Measurements from ENCODE around the gene PPP1R9B. TPM values are rescaled to one million over a fixed set of nuclear protein-coding genes. Genes with fewer than 3 reads are reported as not detected.

Gene PPP1R9B
- total RNA-seq, 1 experiment from 2014 or later, result 61.3 TPM

DNA sequence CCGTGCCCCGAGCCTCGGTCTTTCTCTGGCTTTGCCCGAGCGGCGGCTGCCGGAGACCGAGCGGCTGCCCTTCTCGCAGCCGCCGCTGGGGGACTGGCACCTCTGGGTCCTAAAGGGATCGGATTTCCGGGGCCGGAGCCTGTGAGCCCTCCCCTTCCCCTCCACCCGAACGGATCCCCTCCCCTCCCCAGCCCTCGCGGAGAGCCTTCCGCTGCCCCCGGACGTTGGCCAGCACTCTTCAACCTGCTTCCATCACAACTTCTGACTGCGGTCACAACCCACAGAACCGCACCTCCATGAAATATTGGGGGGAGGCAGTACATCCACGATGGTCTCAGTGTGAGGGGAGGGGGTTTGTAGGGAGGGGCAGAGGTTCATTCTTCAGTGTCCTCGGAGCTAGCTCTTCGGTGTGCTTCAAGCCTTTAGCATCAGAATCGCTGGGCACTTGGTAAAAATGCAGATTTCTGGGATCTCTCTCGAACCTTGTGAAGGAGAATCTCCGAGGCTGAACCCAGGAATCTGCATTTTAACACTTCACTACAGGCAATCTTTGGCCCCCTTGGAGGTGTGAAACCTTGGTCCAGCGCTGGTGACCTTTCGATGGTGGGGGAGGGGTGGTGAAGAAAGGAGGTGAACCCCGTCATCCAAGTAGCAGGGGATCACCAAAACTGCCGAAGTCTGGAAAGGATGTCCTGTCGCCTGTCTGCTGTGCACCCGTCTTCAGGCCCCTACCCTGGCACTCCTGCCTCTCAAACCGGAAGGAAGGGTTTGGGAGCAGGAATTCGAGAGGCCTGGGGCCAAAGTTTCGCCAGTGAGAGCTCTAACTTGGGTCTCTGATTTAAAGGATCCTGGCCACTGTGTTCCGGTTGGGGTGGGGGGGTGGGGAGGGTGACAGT, 812 bp upstream of the PPP1R9B start:
- no peaks in the 10 kb centered on the region for H3K9me3 ChIP-seq (ENCODE audit: low read depth, low read length, poor library complexity, severe bottlenecking)
- ChIA-PET CTCF (interaction anchor here (0.5 to 1.5 kb wide), 5 partner anchors 12 to 147 kb away, joined by 3 to 10 read pairs (median 4); no protein-coding TSS in a partner anchor), POLR2A (ENCODE audit: low non-redundant PET) (interaction anchor here (0.8 kb wide), 1 partner anchor 36 kb away, joined by 11 read pairs; no protein-coding TSS in a partner anchor)
- TF ChIP-seq, protein P1, sequence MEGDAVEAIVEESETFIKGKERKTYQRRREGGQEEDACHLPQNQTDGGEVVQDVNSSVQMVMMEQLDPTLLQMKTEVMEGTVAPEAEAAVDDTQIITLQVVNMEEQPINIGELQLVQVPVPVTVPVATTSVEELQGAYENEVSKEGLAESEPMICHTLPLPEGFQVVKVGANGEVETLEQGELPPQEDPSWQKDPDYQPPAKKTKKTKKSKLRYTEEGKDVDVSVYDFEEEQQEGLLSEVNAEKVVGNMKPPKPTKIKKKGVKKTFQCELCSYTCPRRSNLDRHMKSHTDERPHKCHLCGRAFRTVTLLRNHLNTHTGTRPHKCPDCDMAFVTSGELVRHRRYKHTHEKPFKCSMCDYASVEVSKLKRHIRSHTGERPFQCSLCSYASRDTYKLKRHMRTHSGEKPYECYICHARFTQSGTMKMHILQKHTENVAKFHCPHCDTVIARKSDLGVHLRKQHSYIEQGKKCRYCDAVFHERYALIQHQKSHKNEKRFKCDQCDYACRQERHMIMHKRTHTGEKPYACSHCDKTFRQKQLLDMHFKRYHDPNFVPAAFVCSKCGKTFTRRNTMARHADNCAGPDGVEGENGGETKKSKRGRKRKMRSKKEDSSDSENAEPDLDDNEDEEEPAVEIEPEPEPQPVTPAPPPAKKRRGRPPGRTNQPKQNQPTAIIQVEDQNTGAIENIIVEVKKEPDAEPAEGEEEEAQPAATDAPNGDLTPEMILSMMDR (conservative IDR thresholded peaks at IDR 0.05; ENCODE audit: low read depth, low read length), result peak; percentile 56
- TF ChIP-seq EZH2 (IDR thresholded peaks at IDR 0.05; ENCODE audit: borderline replicate concordance, low read depth, low read length, poor library complexity, severe bottlenecking), result no peak
- H3K27ac ChIP-seq (ENCODE audit: low read depth, low read length, poor library complexity, severe bottlenecking), result peak overlapping the region; percentile 86
- no peaks in the 10 kb centered on the region for H3K36me3 ChIP-seq (ENCODE audit: insufficient read depth, low read length, poor library complexity, severe bottlenecking)
- no peaks in the 10 kb centered on the region for H3K27me3 ChIP-seq (replicated peaks; ENCODE audit: insufficient read depth, low read depth, low read length, poor library complexity)
- H3K4me3 ChIP-seq (ENCODE audit: low read depth, low read length, poor library complexity, severe bottlenecking), result peak overlapping the region; percentile 82
- BruUV-seq (replicated peaks), result no TSS peak
- H3K4me1 ChIP-seq (ENCODE audit: insufficient read depth, low read length, poor library complexity, severe bottlenecking), result peaks cover 40% of the 10 kb centered on the region
- intact Hi-C loops (cut with micrococcal nuclease; ENCODE audit: unreplicated experiment), result no loop called here
- peak; percentile 95 for DNase-seq (ENCODE audit: low spot score)

DNA sequence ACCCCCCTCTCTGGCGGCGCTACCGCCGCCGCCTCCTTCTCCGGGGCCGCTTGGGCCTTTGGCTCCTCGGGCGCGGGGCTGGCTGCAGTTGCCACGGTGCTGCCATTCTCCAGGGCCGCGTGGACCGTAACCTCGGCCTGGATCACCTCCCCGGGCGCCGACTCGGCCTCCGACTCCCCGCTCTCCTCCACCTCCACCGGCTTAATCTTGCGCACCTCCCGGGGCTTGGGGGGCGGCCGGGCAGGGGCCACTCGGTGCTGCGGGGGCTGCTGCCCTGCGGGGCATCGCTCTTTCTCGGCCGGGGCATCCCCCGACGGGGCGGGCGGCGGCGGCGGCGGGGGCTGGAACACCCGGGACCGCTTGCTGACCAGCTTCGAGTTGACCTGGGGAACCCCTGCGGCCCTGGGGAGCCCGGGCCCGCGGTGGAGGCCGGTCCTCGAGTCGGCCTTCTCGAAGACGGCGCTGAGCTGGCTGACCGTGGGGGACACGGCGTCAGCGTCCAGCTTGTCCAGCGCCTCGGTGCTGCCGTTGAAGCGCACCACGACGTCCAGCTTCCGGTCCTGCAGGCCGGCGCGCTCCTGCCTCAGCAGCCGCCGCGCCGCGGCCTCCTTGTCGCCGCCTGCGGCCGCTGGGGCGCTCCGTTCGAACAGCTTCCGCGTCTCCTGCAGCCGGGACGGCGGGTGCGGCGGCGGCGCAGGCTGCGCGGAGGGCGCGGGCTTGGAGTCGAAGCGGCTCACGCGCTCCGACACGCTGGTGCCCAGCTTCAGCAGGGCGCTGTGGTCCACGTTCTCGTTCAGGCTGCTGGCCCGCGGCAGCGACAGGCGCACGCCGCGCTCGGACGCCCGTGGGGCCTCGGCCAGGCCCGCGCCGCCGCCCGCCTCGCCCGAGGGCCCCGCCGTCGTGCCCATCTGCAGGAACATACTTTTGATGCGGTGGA, 792 bp downstream of the PPP1R9B start:
- ChIA-PET POLR2A (ENCODE audit: low non-redundant PET) (no interaction called here), CTCF (interaction anchor here (0.9 kb wide), 2 partner anchors 26 to 51 kb away, joined by 3 read pairs; no protein-coding TSS in a partner anchor)
- peaks cover 9% of the 10 kb centered on the region for H3K36me3 ChIP-seq (ENCODE audit: insufficient read depth, low read length, poor library complexity, severe bottlenecking)
- peak; percentile 74 for DNase-seq (ENCODE audit: low spot score)
- H3K27me3 ChIP-seq (replicated peaks; ENCODE audit: insufficient read depth, low read depth, low read length, poor library complexity), result no peaks in the 10 kb centered on the region
- peak overlapping the region; percentile 86 for H3K27ac ChIP-seq (ENCODE audit: low read depth, low read length, poor library complexity, severe bottlenecking)
- no TSS peak for BruUV-seq (replicated peaks)
- peaks cover 32% of the 10 kb centered on the region for H3K4me1 ChIP-seq (ENCODE audit: insufficient read depth, low read length, poor library complexity, severe bottlenecking)
- peak overlapping the region; percentile 82 for H3K4me3 ChIP-seq (ENCODE audit: low read depth, low read length, poor library complexity, severe bottlenecking)
- TF ChIP-seq, protein P1 (conservative IDR thresholded peaks at IDR 0.05; ENCODE audit: low read depth, low read length), result 0 out of 2 replicates have a peak, but pooled peaks have one; percentile 14
- no peak for TF ChIP-seq EZH2 (IDR thresholded peaks at IDR 0.05; ENCODE audit: borderline replicate concordance, low read depth, low read length, poor library complexity, severe bottlenecking)
- intact Hi-C loops (cut with micrococcal nuclease; ENCODE audit: unreplicated experiment), result no loop called here
- no peaks in the 10 kb centered on the region for H3K9me3 ChIP-seq (ENCODE audit: low read depth, low read length, poor library complexity, severe bottlenecking)

DNA sequence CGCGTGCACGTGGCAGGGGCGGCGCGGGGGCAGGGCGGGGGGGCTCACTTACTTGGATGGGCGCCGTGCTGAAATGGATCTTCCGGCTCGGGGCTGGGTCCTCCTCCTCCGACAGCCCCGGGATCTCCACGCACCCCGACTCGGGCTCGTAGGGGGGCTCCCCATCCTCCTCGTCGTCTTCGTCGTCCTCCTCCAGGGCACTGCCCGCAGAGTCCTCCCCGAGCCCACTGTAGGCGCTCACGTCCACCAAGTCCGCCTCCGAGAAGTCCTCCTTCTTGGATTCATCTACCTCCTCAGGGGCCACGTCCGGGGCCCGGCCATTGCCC, 1.4 kb downstream of the PPP1R9B start:
- CTCF ChIA-PET, result no interaction called here
- Histone ChIP-seq H3K27me3 (replicated peaks; ENCODE audit: insufficient read depth, low read depth, low read length, poor library complexity) (no peaks in the 10 kb centered on the region), H3K36me3 (ENCODE audit: insufficient read depth, low read length, poor library complexity, severe bottlenecking) (peaks cover 15% of the 10 kb centered on the region), H3K27ac (ENCODE audit: low read depth, low read length, poor library complexity, severe bottlenecking) (peak overlapping the region; percentile 86), H3K4me1 (ENCODE audit: insufficient read depth, low read length, poor library complexity, severe bottlenecking) (peaks cover 32% of the 10 kb centered on the region), H3K9me3 (ENCODE audit: low read depth, low read length, poor library complexity, severe bottlenecking) (no peaks in the 10 kb centered on the region), H3K4me3 (ENCODE audit: low read depth, low read length, poor library complexity, severe bottlenecking) (peak overlapping the region; percentile 82)
- TF ChIP-seq, protein P1 (conservative IDR thresholded peaks at IDR 0.05; ENCODE audit: low read depth, low read length), result no peak
- TF ChIP-seq EZH2 (IDR thresholded peaks at IDR 0.05; ENCODE audit: borderline replicate concordance, low read depth, low read length, poor library complexity, severe bottlenecking), result no peak
- intact Hi-C loops (cut with micrococcal nuclease; ENCODE audit: unreplicated experiment), result no loop called here
- POLR2A ChIA-PET (ENCODE audit: low non-redundant PET), result no interaction called here
- BruUV-seq (replicated peaks), result no TSS peak
- peak; percentile 29 for DNase-seq (ENCODE audit: low spot score)
